AG08395 (cell line): ENCODE results near the gene SLC24A4.

ENCODE experiments used
- DNase-seq: peaks from one replicate; pipeline ENCODE4 v3.0.0; 2012; ENCODE audit warnings: mixed read lengths, low spot score

The SLC24A4 gene

GRCh38 chr14:92439537-92440344 is 116.8 kb downstream of the SLC24A4 start:
- DNase-seq: no peak

GRCh38 chr14:92440345-92441003 is 117.5 kb downstream of the SLC24A4 start:
- DNase-seq: no peak

- DNase-seq: no peak
Observed at GRCh38 chr14:92441751-92442504, 119.0 kb downstream of the SLC24A4 start.

DNA sequence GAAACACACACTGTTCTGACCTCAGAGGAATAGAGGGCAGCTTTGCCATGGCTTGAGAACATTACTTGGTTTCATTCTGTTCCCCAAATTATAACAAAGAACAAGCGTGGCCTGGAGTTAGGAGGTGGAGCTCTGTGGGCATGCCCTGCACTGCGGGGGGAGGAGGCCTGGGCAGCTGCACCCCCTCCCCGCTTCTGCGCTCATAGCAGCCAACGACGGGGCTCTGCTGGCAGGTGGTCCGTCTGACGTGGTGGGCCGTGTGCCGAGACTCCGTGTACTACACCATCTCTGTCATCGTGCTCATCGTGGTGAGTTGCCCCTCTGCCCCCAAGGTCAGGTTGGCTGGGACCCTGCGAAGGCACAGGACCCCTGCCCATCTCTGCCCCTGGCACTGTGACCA is 120.2 kb downstream of the SLC24A4 start:
- DNase-seq: no peak

GRCh38 chr14:92443741-92444140 is 120.8 kb downstream of the SLC24A4 start:
- DNase-seq: no peak

GRCh38 chr14:92446771-92447170 is 123.8 kb downstream of the SLC24A4 start:
- DNase-seq: no peak

DNA sequence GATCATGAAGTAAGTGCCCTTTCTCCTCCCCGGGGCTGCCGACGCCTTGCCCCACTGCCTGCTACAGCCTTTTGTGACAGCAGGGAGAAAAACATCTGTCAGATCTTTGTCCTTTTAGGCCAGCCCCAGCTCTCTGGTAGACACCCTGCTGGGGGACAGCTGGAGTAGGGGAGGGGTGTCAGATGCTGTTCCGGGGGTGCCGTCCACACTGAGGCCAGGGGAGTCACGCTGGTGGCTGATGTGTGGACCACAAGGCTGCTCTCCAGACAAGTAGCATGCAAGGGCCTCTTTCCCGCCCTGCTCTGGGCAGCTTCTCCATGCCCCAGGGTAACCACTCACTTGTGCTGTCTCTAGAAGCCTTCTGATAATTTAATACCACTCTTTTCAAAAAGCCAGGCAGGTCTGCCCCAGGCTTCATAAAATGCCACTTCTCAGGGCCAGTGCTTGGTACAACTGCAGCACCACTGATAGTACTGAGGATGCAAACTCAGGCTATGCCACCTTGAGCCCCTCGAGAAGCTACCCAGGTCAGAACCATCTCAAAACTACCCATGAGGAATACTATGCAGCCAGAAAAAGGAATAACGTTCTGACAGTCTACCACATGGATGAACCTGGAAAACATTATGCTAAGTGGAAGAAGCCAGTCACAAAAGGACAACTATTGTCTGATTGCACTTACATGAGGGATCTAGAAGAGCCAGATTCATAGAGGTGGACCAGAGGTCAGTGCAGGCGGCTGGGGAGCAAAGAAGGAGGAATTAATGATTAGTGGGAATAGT is 124.6 kb downstream of the SLC24A4 start:
- no peak for DNase-seq

- DNase-seq: no peak
Observed at GRCh38 chr14:92448786-92449185, 125.8 kb downstream of the SLC24A4 start.

GRCh38 chr14:92449404-92450181 is 126.6 kb downstream of the SLC24A4 start:
- no peak for DNase-seq

DNA sequence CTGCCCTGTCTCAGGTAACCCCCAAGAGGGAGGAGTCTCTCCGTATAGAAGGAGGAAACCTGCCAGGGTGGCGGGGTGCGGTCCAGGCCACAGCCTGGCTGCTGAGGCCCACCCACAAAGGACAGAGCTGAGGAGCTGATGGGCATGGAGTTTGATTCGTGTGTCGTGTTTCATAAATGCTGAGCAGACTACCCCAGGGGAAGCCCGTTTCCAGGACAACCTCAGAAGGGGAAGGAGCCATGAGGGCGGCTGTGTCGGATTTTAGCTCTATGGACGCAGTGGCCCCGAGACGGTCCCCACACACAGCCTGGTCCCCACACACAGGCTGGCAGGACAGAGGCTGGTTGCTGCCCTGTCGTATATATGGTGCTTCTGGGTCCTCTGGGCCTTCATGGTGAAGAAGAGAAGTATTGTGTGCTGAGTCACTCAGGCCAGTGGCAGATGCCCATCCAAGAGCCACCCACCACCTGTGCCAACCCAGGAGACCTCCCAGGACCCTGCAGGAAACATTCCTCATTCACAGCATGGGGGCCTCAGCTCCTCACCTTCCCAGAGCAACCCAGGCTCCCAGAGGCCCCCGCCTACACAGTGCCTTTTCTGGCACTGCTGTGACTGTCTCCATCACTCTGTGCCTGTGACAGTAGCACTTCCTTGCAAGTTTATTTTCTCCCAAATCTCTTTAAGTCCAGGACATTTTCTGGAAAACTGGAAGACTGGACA is 127.5 kb downstream of the SLC24A4 start:
- DNase-seq: no peak

GRCh38 chr14:92451245-92451644 is 128.3 kb downstream of the SLC24A4 start:
- DNase-seq: no peak

DNA sequence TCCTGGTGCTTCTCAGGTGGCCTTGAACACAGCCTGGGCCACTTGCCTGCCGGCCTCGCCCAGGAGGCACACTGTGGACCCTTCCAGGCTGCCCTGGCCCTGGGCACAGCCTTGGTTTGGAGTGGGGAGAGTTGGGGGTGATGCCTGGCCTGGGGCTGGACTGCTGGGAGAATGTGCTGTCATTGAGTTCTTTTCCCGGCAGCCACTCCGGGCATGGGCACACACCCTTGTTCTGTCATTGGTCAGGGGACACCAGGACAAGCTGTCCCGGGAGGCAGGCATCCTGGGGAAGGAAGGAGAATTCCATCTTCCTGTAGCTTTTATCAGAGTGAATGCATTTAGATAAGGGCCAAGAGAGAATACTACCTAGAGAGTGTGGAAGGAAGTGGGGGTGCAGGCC is 128.8 kb downstream of the SLC24A4 start:
- DNase-seq: no peak

DNA sequence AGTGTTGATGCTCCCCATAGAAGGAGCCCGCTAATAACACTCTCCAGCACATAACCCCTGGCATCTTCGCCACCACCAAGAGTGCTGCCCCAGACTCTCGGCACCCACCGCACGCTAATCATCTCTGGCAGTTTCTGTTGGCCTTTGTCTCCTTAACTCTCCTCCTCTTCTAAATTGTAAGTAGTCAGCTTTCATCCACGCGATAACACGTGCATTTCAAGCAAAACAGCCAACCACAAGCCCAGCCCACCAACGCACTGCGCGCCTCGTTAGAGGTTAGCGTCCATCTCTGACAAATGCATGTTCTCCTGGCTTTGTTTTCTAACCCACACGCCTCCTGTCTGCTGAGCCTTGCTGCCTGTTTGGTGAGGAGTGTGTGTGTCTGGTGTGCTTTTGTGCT is 129.5 kb downstream of the SLC24A4 start:
- no peak for DNase-seq

DNA sequence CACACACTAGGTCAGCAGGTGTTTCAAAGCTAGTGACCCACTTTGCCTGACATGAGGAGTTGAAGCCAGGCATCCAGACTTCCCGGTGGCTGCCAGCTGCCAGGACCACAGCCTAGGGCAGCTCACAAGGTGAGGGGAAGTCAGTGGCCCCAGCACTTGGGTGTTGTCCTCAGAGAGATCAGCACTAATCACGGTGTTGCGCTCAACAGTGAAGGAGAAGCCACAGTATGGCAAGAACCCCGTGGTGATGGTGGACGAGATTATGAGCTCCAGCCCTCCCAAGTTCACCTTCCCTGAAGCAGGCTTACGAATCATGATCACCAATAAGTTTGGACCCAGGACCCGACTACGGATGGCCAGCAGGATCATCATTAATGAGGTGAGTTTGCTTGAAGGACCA is 130.7 kb downstream of the SLC24A4 start:
- DNase-seq: no peak

DNA sequence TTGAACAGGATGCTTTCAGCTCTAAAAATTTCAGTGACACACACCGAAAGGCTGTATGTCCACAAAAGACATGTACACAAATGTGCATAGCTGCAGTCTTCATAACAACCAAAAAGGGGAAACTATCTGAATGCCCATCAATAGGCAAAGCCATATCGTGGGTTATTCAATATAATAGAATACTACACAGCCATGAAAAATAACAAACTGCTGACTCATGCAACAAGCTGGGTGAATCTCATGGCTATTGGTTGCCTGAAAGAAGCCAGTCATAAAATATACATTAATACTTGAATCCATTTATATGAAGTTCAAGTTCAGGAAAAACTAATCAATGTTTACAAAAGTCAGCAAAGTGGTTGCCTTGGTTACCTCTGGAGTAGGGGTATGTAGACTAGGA is 132.3 kb downstream of the SLC24A4 start:
- DNase-seq: no peak

GRCh38 chr14:92456215-92457015 is 133.4 kb downstream of the SLC24A4 start:
- DNase-seq: peak; percentile 84

GRCh38 chr14:92457016-92457565 is 134.1 kb downstream of the SLC24A4 start:
- DNase-seq: no peak

- DNase-seq: no peak
Observed at GRCh38 chr14:92458136-92459029, 135.4 kb downstream of the SLC24A4 start.
